ENCODE data around the gene HOXA11.

The HOXA11 gene

GRCh38 chr7:27171637-27172314 lies 13.3 kb downstream of the HOXA11 start:
- ATAC-seq: peak; percentile 18; the same call in 1 of the 3 replicates
- no peak for TF ChIP-seq SNAI2 (CRISPR knock-in tag; IDR thresholded peaks at IDR 0.05)
- TF ChIP-seq TOX (CRISPR knock-in tag; IDR thresholded peaks at IDR 0.05; ENCODE audit: borderline replicate concordance): no peak
- TF ChIP-seq TCF4 (CRISPR knock-in tag; IDR thresholded peaks at IDR 0.05; ENCODE audit: borderline replicate concordance): no peak
- TF ChIP-seq ESRRG (CRISPR knock-in tag; IDR thresholded peaks at IDR 0.05): no peak
- no peak for TF ChIP-seq RARB (CRISPR knock-in tag; IDR thresholded peaks at IDR 0.05)
- TF ChIP-seq CSRNP3 (CRISPR knock-in tag; IDR thresholded peaks at IDR 0.05): no peak
- no peak for TF ChIP-seq ZNF565 (CRISPR knock-in tag; conservative IDR thresholded peaks at IDR 0.05; ENCODE audit: low read depth)
- no peak for TF ChIP-seq BACH2 (CRISPR knock-in tag; IDR thresholded peaks at IDR 0.05; ENCODE audit: borderline replicate concordance)
- TF ChIP-seq CREB5 (CRISPR knock-in tag; IDR thresholded peaks at IDR 0.05; ENCODE audit: low read depth): no peak
- TF ChIP-seq ZNF70 (CRISPR knock-in tag; IDR thresholded peaks at IDR 0.05): no peak
- no peak for TF ChIP-seq GLIS3 (CRISPR knock-in tag; IDR thresholded peaks at IDR 0.05)

- ATAC-seq: no peak
- TF ChIP-seq PPARA (CRISPR knock-in tag; IDR thresholded peaks at IDR 0.05; ENCODE audit: borderline replicate concordance) (no peak), BACH2 (CRISPR knock-in tag; IDR thresholded peaks at IDR 0.05; ENCODE audit: borderline replicate concordance) (no peak), CSRNP3 (CRISPR knock-in tag; IDR thresholded peaks at IDR 0.05) (no peak), SNAI2 (CRISPR knock-in tag; IDR thresholded peaks at IDR 0.05) (no peak), ISL1 (CRISPR knock-in tag; IDR thresholded peaks at IDR 0.05) (no peak), ZNF70 (CRISPR knock-in tag; IDR thresholded peaks at IDR 0.05) (no peak), ZC3H10 (CRISPR knock-in tag; IDR thresholded peaks at IDR 0.05) (no peak), TOX (CRISPR knock-in tag; IDR thresholded peaks at IDR 0.05; ENCODE audit: borderline replicate concordance) (no peak), CSDC2 (CRISPR knock-in tag; IDR thresholded peaks at IDR 0.05) (no peak), OSR1 (CRISPR knock-in tag; IDR thresholded peaks at IDR 0.05) (no peak), RARB (CRISPR knock-in tag; IDR thresholded peaks at IDR 0.05) (no peak), TSHZ2 (CRISPR knock-in tag; IDR thresholded peaks at IDR 0.05) (no peak), PATZ1 (CRISPR knock-in tag; IDR thresholded peaks at IDR 0.05; ENCODE audit: borderline replicate concordance) (no peak), GLIS3 (CRISPR knock-in tag; IDR thresholded peaks at IDR 0.05) (no peak), ZFP30 (CRISPR knock-in tag; IDR thresholded peaks at IDR 0.05) (no peak), ZNF565 (CRISPR knock-in tag; conservative IDR thresholded peaks at IDR 0.05; ENCODE audit: low read depth) (no peak), ZFP3 (CRISPR knock-in tag; IDR thresholded peaks at IDR 0.05) (no peak), CREB5 (CRISPR knock-in tag; IDR thresholded peaks at IDR 0.05; ENCODE audit: low read depth) (no peak), POU6F1 (CRISPR knock-in tag; IDR thresholded peaks at IDR 0.05; ENCODE audit: borderline replicate concordance, low read depth) (no peak)
Observed at GRCh38 chr7:27171325-27171636, 13.8 kb downstream of the HOXA11 start.

Data from SK-N-SH treated with all-trans-retinoic acid at 6 μM for 48 hours (cell line).